H9 (cell line): ENCODE results near the gene CFAP45. TPM values are rescaled to one million over a fixed set of nuclear protein-coding genes. Genes with fewer than 3 reads are reported as not detected.

Experiments
- DNase-seq: peaks from one replicate; pipeline ENCODE4 v3.0.0-alpha.2; 2017
- H2AFZ ChIP-seq: one replicate; pipeline ENCODE4 v1.6.1; 2013; ENCODE audit warnings: mild to moderate bottlenecking, low read length, control low read depth, moderate library complexity
- H2AK5ac ChIP-seq: 2 replicates; pipeline ENCODE4 v1.6.1; 2013; ENCODE audit warnings: low read length, control low read depth, mixed read lengths; ENCODE audit not compliant: insufficient read length
- H2BK120ac ChIP-seq: one replicate; pipeline ENCODE4 v1.6.1; 2013; ENCODE audit warnings: low read depth, mild to moderate bottlenecking, low read length, control low read depth, inconsistent platforms; ENCODE audit not compliant: poor library complexity, severe bottlenecking
- H2BK12ac ChIP-seq: 2 replicates; pipeline ENCODE4 v1.6.1; 2013; ENCODE audit warnings: low read length, control low read depth, mixed read lengths, low read depth; ENCODE audit not compliant: insufficient read length
- H2BK15ac ChIP-seq: 2 replicates; pipeline ENCODE4 v1.6.1; 2013; ENCODE audit warnings: low read depth, low read length, control low read depth
- H2BK20ac ChIP-seq: one replicate; pipeline ENCODE4 v1.6.1; 2013; ENCODE audit warnings: low read depth, mild to moderate bottlenecking, low read length, control low read depth, inconsistent platforms; ENCODE audit not compliant: poor library complexity, severe bottlenecking
- H2BK5ac ChIP-seq: 2 replicates; pipeline ENCODE4 v1.6.1; 2013; ENCODE audit warnings: low read length, control low read depth, mixed read lengths; ENCODE audit not compliant: insufficient read length
- H3K14ac ChIP-seq: 2 replicates; pipeline ENCODE4 v1.6.1; 2013; ENCODE audit warnings: low read length, control low read depth; ENCODE audit not compliant: insufficient read depth
- H3K18ac ChIP-seq: 2 replicates; pipeline ENCODE4 v1.6.1; 2013; ENCODE audit warnings: low read depth, mild to moderate bottlenecking, mixed read lengths, low read length, control low read depth; ENCODE audit not compliant: insufficient read length
- H3K23ac ChIP-seq: 2 replicates; pipeline ENCODE4 v1.6.1; 2013; ENCODE audit warnings: low read length, control low read depth, mixed read lengths, low read depth; ENCODE audit not compliant: insufficient read length
- H3K23me2 ChIP-seq: 2 replicates; pipeline ENCODE4 v1.6.1; 2013; ENCODE audit warnings: low read depth, mild to moderate bottlenecking, mixed read lengths, low read length, control low read depth; ENCODE audit not compliant: insufficient read length, poor library complexity, severe bottlenecking
- H3K27ac ChIP-seq: 2 replicates; pipeline ENCODE4 v1.5.1; 2013; ENCODE audit warnings: low read length, control low read depth, mixed read lengths, low read depth; ENCODE audit not compliant: insufficient read length
- H3K27me3 ChIP-seq: 2 replicates; pipeline ENCODE4 v1.6.1; 2013; ENCODE audit warnings: low read length, control low read depth, inconsistent platforms; ENCODE audit not compliant: insufficient read depth
- H3K4ac ChIP-seq: 2 replicates; pipeline ENCODE4 v1.6.1; 2013; ENCODE audit warnings: low read depth, mild to moderate bottlenecking, control low read depth, inconsistent platforms, low read length, moderate library complexity
- H3K4me1 ChIP-seq: 2 replicates; pipeline ENCODE4 v1.6.1; 2013; ENCODE audit warnings: low read length, control low read depth, inconsistent platforms; ENCODE audit not compliant: insufficient read depth
- H3K4me2 ChIP-seq: 2 replicates; pipeline ENCODE4 v1.6.1; 2013; ENCODE audit warnings: low read length, control low read depth, mixed read lengths; ENCODE audit not compliant: insufficient read length, insufficient read depth
- H3K56ac ChIP-seq: 2 replicates; pipeline ENCODE4 v1.6.1; 2013; ENCODE audit warnings: low read depth, mild to moderate bottlenecking, mixed read lengths, low read length, control low read depth; ENCODE audit not compliant: insufficient read length
- H3K79me1 ChIP-seq: 2 replicates; pipeline ENCODE4 v1.6.1; 2013; ENCODE audit warnings: low read depth, mild to moderate bottlenecking, moderate library complexity, low read length, control low read depth, inconsistent platforms; ENCODE audit not compliant: insufficient read depth, poor library complexity, severe bottlenecking
- H3K79me2 ChIP-seq: 2 replicates; pipeline ENCODE4 v1.6.1; 2013; ENCODE audit warnings: low read length, control low read depth, inconsistent platforms; ENCODE audit not compliant: insufficient read depth
- H3K9ac ChIP-seq: 2 replicates; pipeline ENCODE4 v1.6.1; 2013; ENCODE audit warnings: low read length, control low read depth, mixed read lengths; ENCODE audit not compliant: insufficient read length; ENCODE audit errors: extremely low read depth
- H3K9me3 ChIP-seq: one replicate; pipeline ENCODE4 v1.6.1; 2013; ENCODE audit warnings: low read depth, low read length, inconsistent platforms; ENCODE audit not compliant: control insufficient read depth
- H3T11ph ChIP-seq: one replicate; pipeline ENCODE4 v1.6.1; 2013; ENCODE audit warnings: mild to moderate bottlenecking, low read length, control low read depth, inconsistent platforms
- H4K20me1 ChIP-seq: one replicate; pipeline ENCODE4 v1.6.1; 2013; ENCODE audit not compliant: control insufficient read depth, insufficient read length, insufficient read depth
- H4K5ac ChIP-seq: 2 replicates; pipeline ENCODE4 v1.6.1; 2013; ENCODE audit warnings: low read depth, mild to moderate bottlenecking, mixed read lengths, low read length, control low read depth; ENCODE audit not compliant: insufficient read length
- H4K8ac ChIP-seq: replicated peaks from 2 replicates; pipeline ENCODE4 v1.6.1; 2013; ENCODE audit warnings: low read length, control low read depth, mixed read lengths, low read depth; ENCODE audit not compliant: insufficient read length
- H4K91ac ChIP-seq: 2 replicates; pipeline ENCODE4 v1.6.1; 2013; ENCODE audit warnings: low read depth, mild to moderate bottlenecking, moderate library complexity, mixed read lengths, low read length, control low read depth; ENCODE audit not compliant: insufficient read length
- H3K27ac Mint-ChIP-seq, 3 experiments: 2 replicates in 2 of 3; 3 replicates in 1 of 3; pipeline ENCODE4 v1.8.0; 2020 to 2021; ENCODE audit warnings: mixed read lengths in 3 of 3, mild to moderate bottlenecking in 1 of 3, moderate library complexity in 1 of 3
- H3K27me3 Mint-ChIP-seq: 2 replicates; pipeline ENCODE4 v1.8.0; 2021; ENCODE audit warnings: low read depth, mild to moderate bottlenecking, moderate library complexity, mixed read lengths
- H3K36me3 Mint-ChIP-seq, 3 experiments: 2 replicates in 2 of 3; 3 replicates in 1 of 3; pipeline ENCODE4 v1.8.0; 2020 to 2021; ENCODE audit warnings: low read depth in 3 of 3, mixed read lengths in 3 of 3; ENCODE audit not compliant: insufficient read depth in 1 of 3
- H3K4me1 Mint-ChIP-seq, 2 experiments: 2 replicates each; pipeline ENCODE4 v1.8.0; 2020; ENCODE audit warnings: mixed read lengths in 2 of 2
- H3K4me3 Mint-ChIP-seq, 2 experiments: 2 replicates in 1 of 2; 3 replicates in 1 of 2; pipeline ENCODE4 v1.8.0; 2020 to 2021; ENCODE audit warnings: mild to moderate bottlenecking in 2 of 2, mixed read lengths in 2 of 2, moderate library complexity in 1 of 2
- H3K9me3 Mint-ChIP-seq, 2 experiments: 2 replicates in 1 of 2; 3 replicates in 1 of 2; pipeline ENCODE4 v1.8.0; 2020; ENCODE audit warnings: mild to moderate bottlenecking in 2 of 2, mixed read lengths in 2 of 2, moderate library complexity in 1 of 2
- CTCF ChIP-seq: fragments of 200-600 bp; sonication (generic); conservative IDR thresholded peaks from 3 replicates; pipeline ENCODE4 v1.8.0; 2021; ENCODE audit warnings: antibody characterized with exemption, mild to moderate bottlenecking
- WGBS: extraction: QIAGEN DNeasy Blood & Tissue Kit; methylation state at CpG from one replicate; pipeline ENCODE4 v1.1.7; 2013; ENCODE audit warnings: missing lambda C conversion rate, low lambda C conversion rate, mixed read lengths; ENCODE audit not compliant: insufficient read length; ENCODE audit errors: extremely low coverage; 5-methylcytosine and 5-hydroxymethylcytosine counted together
- total RNA-seq: library from RNA; stranded (reverse); gene quantifications from 2 replicates; pipeline ENCODE4 v1.2.1, GENCODE V29; 2021

The CFAP45 gene
- total RNA-seq, 1 experiment from 2014 or later = 0.85 TPM

DNA sequence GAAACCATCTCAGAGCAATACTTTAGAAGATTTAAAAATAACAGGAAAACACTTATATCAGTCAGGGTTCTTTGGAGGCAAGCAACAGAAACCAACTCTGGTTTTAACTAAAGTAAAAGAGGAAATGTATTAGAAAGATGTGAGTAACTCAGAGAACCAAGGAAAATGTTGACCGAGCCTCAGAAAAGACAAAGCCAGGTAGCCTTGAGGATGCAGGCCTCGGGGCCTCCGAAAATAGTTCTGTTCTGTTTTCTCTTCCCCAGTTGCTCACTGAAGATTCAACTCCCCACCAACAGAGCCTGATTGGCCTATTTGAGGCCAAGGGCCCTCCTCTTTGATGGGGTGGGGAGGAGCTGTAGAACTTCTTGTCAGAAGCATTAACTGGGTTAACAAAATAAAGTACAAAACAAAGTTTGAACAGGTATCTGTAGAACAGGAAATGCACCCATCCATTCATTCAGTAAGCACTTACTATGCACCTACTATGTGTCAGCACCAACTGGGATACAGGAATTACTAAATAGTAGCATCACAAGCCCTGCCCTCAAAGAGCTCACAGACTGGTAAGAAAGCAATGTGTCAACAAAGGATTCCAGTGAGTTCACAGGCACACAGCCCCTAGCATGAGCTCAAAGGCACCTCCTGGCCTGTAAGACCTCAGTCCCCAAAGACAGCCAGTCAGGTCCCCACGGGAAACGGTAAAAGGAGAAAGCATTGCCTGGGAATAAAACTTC lies 60.7 kb downstream of the CFAP45 start:
- Histone ChIP-seq H3K18ac (no peak overlapping the region), H2BK15ac (no peak overlapping the region), H3K23ac (no peak overlapping the region), H2BK12ac (no peak overlapping the region), H3K27me3 (no peaks in the 10 kb centered on the region), H3K4ac (no peak overlapping the region), H2BK20ac (no peak overlapping the region), H3T11ph (no peak overlapping the region), H3K56ac (no peak overlapping the region), H4K20me1 (no peaks in the 10 kb centered on the region), H2AK5ac (no peak overlapping the region), H2BK120ac (no peak overlapping the region), H4K5ac (no peak overlapping the region), H3K79me2 (no peaks in the 10 kb centered on the region), H3K27ac (no peak overlapping the region), H2AFZ (no peak overlapping the region), H4K8ac (no peak overlapping the region), H3K14ac (no peak overlapping the region), H2BK5ac (no peak overlapping the region), H3K4me2 (no peak overlapping the region), H3K9ac (no peak overlapping the region), H3K23me2 (no peaks in the 10 kb centered on the region), H3K79me1 (no peaks in the 10 kb centered on the region), H4K91ac (no peak overlapping the region), H3K4me1 (no peaks in the 10 kb centered on the region), H3K9me3 (no peaks in the 10 kb centered on the region)
- no peak for TF ChIP-seq CTCF
- no peak for DNase-seq
- peaks cover 6 to 13% of the 10 kb centered on the region in 2 experiments; a peak in 3 of 4 replicates for H3K4me1 Mint-ChIP-seq
- H3K4me3 Mint-ChIP-seq = no peak overlapping the region
- no CpG with 5 or more reads among the region's 5 CpGs for WGBS
- peaks cover 17% of the 10 kb centered on the region for H3K27me3 Mint-ChIP-seq
- H3K36me3 Mint-ChIP-seq = no peaks in the 10 kb centered on the region
- H3K27ac Mint-ChIP-seq = no peak overlapping the region; a peak in 1 of 7 replicates
- H3K9me3 Mint-ChIP-seq = no peaks in the 10 kb centered on the region
